Retinal pigment epithelial cell (primary cell): ENCODE measurements around the gene LBX2.
"Not testable (repeated sequence)": the region's sequence is repeated elsewhere in the genome, so short reads cannot be mapped to it uniquely, and the experiment has no call there.

Experiments used
- DNase-seq: peaks from one replicate; pipeline ENCODE4 v3.0.0-alpha.2; 2010; ENCODE audit warnings: low read depth
- H3K4me3 ChIP-seq: 2 replicates; pipeline ENCODE4 v1.5.1; 2011; ENCODE audit warnings: mild to moderate bottlenecking, low read length, control low read depth, moderate library complexity
- CTCF ChIP-seq: conservative IDR thresholded peaks from 2 replicates; pipeline ENCODE4 v1.5.1; 2011; ENCODE audit warnings: low read depth, low read length, control low read depth, inconsistent platforms

Gene LBX2

GRCh38 chr2:74474899-74475298, 24.5 kb downstream of the LBX2 start:
- DNase-seq: no peak
- no peak overlapping the region for H3K4me3 ChIP-seq
- TF ChIP-seq CTCF: peak; percentile 44

GRCh38 chr2:74474481-74474880, 24.9 kb downstream of the LBX2 start:
- no peak for TF ChIP-seq CTCF
- H3K4me3 ChIP-seq: no peak overlapping the region
- no peak for DNase-seq

GRCh38 chr2:74472945-74473258, 26.5 kb downstream of the LBX2 start:
- TF ChIP-seq CTCF: no peak
- no peak for DNase-seq
- H3K4me3 ChIP-seq: peak overlapping the region; percentile 68

GRCh38 chr2:74472086-74472944, 27.1 kb downstream of the LBX2 start, which contains the start of gene MRPL53:
TSS of gene MRPL53 (minus strand) at chr2:74472680. CDS start at chr2:74472660, 20 bp downstream.
- H3K4me3 ChIP-seq: peak within 1 kb of the TSS; percentile 68
- TF ChIP-seq CTCF: no peak
- peak; percentile 71 for DNase-seq

GRCh38 chr2:74471332-74472065, 27.9 kb downstream of the LBX2 start:
- peak overlapping the region; percentile 68 for H3K4me3 ChIP-seq
- TF ChIP-seq CTCF: no peak
- DNase-seq: no peak

GRCh38 chr2:74470742-74471141, 28.7 kb downstream of the LBX2 start:
- H3K4me3 ChIP-seq, DNase-seq: not testable (repeated sequence)

- no peak for DNase-seq
- no peak for TF ChIP-seq CTCF
- H3K4me3 ChIP-seq: peak overlapping the region; percentile 79
Observed at GRCh38 chr2:74464406-74464805, 35.0 kb downstream of the LBX2 start.
